Mucosa of descending colon (tissue), 3 donors: ENCODE results near the gene GPC6. TPM values are rescaled to one million over a fixed set of nuclear protein-coding genes. Genes with fewer than 3 reads are reported as not detected.

Source experiments
- ATAC-seq: fragments of 200-7000 bp; cut with Tn5 transposase; one replicate; pipeline ENCODE4 v1.9.1; 2020; ENCODE audit warnings: mild to moderate bottlenecking, moderate library complexity
- DNase-seq, 3 donors: peaks; one replicate each; pipeline ENCODE4 v3.0.0-alpha.2; 2020
- H3K36me3 ChIP-seq: fragments of 200-600 bp; one replicate; pipeline ENCODE4 v1.8.0; 2021; ENCODE audit warnings: low read depth, mild to moderate bottlenecking
- H3K4me1 ChIP-seq: fragments of 200-600 bp; one replicate; pipeline ENCODE4 v1.8.0; 2021; ENCODE audit warnings: low read depth, mild to moderate bottlenecking
- H3K4me3 ChIP-seq: fragments of 200-600 bp; one replicate; pipeline ENCODE4 v1.8.0; 2021; ENCODE audit warnings: mild to moderate bottlenecking
- H3K9me3 ChIP-seq: fragments of 200-600 bp; one replicate; pipeline ENCODE4 v1.8.0; 2021; ENCODE audit warnings: mild to moderate bottlenecking
- intact Hi-C, 2 donors: fragments of 100-400 bp; cut with DNase I in 1 of 2; cut with micrococcal nuclease in 1 of 2; formaldehyde crosslinking; loops; one replicate each; pipeline versions ENCODE4 v1.11.0 to v1.11.1; 2022; cut with DNase I, micrococcal nuclease
- total RNA-seq, 3 donors: library from RNA; stranded (reverse); fragmentation: NEBNext Ultra II Directional in 2 of 3; extraction: Animal tissue kit (Norgen Biotek cat#: 25700) in 2 of 3; gene quantifications; one replicate each; pipeline versions ENCODE4 v1.2.1 to v1.2.4, GENCODE V29; 2021 to 2023
- TF ChIP-seq, protein P1 (sequence below): fragments of 200-600 bp; IDR thresholded peaks from one replicate; pipeline ENCODE4 v1.8.0; 2022; ENCODE audit warnings: antibody characterized with exemption, mild to moderate bottlenecking
- donor health status: DM: no; HTN: no; CAD: no; lungs with moderate emphysema.
- donor health status: DM: no; HTN: no; CAD: no.
- donor health status: DM: no; HTN: yes; CAD: no.

GPC6 gene
- total RNA-seq, 3 donors from 2014 or later, result 2.7 to 11.3 (median 7.5) TPM

DNA sequence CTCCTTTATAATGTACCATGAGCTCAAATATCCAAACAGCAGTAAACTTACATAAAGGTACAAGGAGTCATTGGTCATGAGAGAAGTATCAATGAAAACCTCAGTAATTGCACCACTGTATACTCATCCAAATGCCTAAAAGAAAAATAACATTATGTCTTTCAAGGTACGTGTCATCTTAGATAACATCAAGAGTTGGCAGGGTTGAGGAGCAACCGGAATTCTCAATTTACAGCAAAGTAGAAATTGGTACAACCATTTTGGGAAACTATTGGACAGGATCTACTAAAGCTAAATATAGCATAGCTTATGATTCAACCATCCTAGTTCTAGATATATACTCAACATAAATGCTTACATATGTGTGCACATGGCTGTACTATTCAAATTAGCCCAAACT lies 502.8 kb downstream of the GPC6 start:
- no peak for DNase-seq
- no peak for ATAC-seq
- H3K4me3 ChIP-seq, result no peak overlapping the region
- no peaks in the 10 kb centered on the region for H3K4me1 ChIP-seq
- H3K36me3 ChIP-seq, result no peaks in the 10 kb centered on the region
- intact Hi-C loops, result no loop called here
- H3K9me3 ChIP-seq, result no peaks in the 10 kb centered on the region
- TF ChIP-seq, protein P1, sequence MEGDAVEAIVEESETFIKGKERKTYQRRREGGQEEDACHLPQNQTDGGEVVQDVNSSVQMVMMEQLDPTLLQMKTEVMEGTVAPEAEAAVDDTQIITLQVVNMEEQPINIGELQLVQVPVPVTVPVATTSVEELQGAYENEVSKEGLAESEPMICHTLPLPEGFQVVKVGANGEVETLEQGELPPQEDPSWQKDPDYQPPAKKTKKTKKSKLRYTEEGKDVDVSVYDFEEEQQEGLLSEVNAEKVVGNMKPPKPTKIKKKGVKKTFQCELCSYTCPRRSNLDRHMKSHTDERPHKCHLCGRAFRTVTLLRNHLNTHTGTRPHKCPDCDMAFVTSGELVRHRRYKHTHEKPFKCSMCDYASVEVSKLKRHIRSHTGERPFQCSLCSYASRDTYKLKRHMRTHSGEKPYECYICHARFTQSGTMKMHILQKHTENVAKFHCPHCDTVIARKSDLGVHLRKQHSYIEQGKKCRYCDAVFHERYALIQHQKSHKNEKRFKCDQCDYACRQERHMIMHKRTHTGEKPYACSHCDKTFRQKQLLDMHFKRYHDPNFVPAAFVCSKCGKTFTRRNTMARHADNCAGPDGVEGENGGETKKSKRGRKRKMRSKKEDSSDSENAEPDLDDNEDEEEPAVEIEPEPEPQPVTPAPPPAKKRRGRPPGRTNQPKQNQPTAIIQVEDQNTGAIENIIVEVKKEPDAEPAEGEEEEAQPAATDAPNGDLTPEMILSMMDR, result no peak

DNA sequence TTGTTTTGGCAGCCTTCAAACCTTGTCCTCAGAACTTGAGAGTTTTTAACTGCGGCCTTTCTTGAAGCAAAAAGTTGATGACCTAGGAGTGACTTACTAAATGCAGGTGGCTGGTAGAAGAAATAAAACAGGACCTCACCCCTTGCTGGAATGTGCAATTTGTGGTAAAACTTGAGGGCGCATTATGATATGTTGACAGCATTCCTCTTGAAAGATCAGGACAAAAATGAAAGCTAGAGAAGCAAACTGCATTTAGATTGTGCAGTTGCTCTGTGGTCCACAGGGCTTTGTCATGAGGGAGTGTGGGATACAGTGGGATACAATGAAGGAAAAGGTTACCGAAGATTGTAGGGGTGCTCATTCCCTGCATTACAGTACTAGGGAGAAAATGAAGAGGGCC lies 504.2 kb downstream of the GPC6 start:
- intact Hi-C loops, result no loop called here
- TF ChIP-seq, protein P1, result no peak
- DNase-seq (no peak), ATAC-seq (no peak)
- no peaks in the 10 kb centered on the region for H3K4me1 ChIP-seq
- H3K36me3 ChIP-seq, result no peaks in the 10 kb centered on the region
- H3K9me3 ChIP-seq, result no peaks in the 10 kb centered on the region
- no peak overlapping the region for H3K4me3 ChIP-seq

DNA sequence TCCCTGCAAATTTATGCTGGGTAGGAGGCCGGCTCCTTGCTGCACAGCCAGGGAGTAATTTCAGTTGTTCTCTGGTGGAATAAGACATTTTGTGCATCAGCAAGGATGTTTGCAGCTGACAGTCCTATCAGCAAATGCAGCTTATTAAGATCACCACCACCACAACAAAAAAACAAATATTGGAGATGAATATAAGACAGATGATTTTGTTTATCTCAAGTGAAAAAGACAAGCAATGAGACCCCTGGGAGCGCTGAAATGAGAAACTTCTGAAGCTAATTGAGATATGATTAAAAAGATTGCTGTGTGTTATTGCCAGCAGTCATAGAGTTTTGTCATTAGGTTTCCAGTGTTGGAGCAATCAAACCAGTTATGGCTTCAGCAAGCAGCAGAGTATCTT lies 505.6 kb downstream of the GPC6 start:
- H3K4me3 ChIP-seq, result no peak overlapping the region
- no peaks in the 10 kb centered on the region for H3K9me3 ChIP-seq
- H3K36me3 ChIP-seq, result no peaks in the 10 kb centered on the region
- no peak for ATAC-seq
- intact Hi-C loops, result no loop called here
- no peaks in the 10 kb centered on the region for H3K4me1 ChIP-seq
- TF ChIP-seq, protein P1, result no peak
- no peak for DNase-seq

DNA sequence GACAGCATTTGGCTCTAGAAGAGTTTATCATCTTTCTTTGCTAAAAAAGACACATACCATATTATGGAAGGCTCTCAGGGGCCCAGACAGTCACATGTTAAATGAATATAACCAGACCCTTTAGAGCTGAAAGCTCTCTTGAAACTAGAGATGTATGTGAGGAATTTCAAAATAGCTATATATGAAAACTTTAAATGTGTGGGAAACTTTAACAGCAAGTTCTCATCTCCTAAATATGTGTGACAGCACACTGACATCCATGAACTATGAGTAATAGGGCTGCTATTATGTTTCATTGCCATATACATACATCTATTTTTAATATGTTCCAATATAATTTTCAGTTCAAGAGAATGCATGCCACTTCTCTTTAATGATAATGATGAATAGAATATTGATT lies 509.5 kb downstream of the GPC6 start:
- H3K36me3 ChIP-seq, result no peaks in the 10 kb centered on the region
- intact Hi-C loops, result no loop called here
- H3K9me3 ChIP-seq, result no peaks in the 10 kb centered on the region
- DNase-seq (no peak), ATAC-seq (no peak)
- H3K4me1 ChIP-seq, result no peaks in the 10 kb centered on the region
- TF ChIP-seq, protein P1, result no peak
- H3K4me3 ChIP-seq, result no peak overlapping the region

DNA sequence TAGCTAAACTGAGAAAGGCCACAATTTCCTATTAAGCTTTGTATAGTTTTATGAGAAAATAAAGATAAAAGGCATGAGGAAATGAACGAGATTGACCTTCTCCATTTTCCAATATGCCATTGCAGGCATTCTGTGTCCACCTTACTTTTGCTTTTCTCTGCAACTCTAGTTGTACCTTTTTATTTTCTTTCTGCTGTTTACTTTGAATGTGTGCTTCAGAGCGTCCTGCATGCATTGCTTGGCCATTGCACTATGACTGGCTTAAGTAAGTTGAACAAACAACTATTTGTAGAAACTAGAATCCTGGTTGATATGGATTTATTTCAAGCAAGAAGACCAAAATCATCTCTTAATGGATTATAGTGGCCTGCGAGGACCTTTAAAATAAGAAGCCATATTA lies 510.3 kb downstream of the GPC6 start:
- intact Hi-C loops, result no loop called here
- no peak for DNase-seq
- no peak overlapping the region for H3K4me3 ChIP-seq
- TF ChIP-seq, protein P1, result no peak
- H3K4me1 ChIP-seq, result no peaks in the 10 kb centered on the region
- H3K36me3 ChIP-seq, result no peaks in the 10 kb centered on the region
- ATAC-seq, result no peak
- H3K9me3 ChIP-seq, result no peaks in the 10 kb centered on the region

DNA sequence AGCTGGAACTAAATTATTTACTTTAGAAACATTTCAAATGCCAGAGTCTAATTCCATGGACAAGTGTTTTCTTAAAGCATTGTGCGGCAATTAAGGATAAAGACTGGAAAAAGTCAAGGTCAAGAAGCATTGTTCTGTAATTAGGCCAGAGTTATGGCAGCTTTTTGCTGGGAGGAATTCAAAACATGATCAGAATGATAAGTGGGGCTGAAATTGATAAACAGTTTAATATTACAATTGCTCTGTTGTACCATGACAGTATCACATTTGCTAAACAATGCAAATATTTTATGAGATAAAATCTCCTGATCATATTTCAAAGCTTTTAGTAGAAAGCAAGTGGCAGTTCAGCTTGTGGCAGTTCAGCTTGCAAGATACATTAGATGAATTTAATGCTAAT lies 513.7 kb downstream of the GPC6 start:
- no peaks in the 10 kb centered on the region for H3K9me3 ChIP-seq
- intact Hi-C loops, result no loop called here
- no peaks in the 10 kb centered on the region for H3K4me1 ChIP-seq
- ATAC-seq (no peak), DNase-seq (no peak)
- TF ChIP-seq, protein P1, result no peak
- H3K36me3 ChIP-seq, result no peaks in the 10 kb centered on the region
- H3K4me3 ChIP-seq, result no peak overlapping the region
